ENCODE measurements around the gene ZNF710.

GRCh38 chr15:90105521-90105920, 104.4 kb downstream of the ZNF710 start:
- no peak for TF ChIP-seq POLR2A (IDR thresholded peaks at IDR 0.05)
- TF ChIP-seq, protein P1, sequence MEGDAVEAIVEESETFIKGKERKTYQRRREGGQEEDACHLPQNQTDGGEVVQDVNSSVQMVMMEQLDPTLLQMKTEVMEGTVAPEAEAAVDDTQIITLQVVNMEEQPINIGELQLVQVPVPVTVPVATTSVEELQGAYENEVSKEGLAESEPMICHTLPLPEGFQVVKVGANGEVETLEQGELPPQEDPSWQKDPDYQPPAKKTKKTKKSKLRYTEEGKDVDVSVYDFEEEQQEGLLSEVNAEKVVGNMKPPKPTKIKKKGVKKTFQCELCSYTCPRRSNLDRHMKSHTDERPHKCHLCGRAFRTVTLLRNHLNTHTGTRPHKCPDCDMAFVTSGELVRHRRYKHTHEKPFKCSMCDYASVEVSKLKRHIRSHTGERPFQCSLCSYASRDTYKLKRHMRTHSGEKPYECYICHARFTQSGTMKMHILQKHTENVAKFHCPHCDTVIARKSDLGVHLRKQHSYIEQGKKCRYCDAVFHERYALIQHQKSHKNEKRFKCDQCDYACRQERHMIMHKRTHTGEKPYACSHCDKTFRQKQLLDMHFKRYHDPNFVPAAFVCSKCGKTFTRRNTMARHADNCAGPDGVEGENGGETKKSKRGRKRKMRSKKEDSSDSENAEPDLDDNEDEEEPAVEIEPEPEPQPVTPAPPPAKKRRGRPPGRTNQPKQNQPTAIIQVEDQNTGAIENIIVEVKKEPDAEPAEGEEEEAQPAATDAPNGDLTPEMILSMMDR (IDR thresholded peaks at IDR 0.05), result no peak

All from adrenal gland (tissue), 5 donors.